ENCODE data around the gene CNOT1.

GRCh38 chr16:58507963-58508670, 121.5 kb downstream of the CNOT1 start:
- no peak for TF ChIP-seq CTCF (conservative IDR thresholded peaks at IDR 0.05 in 1 of 2, IDR thresholded peaks at IDR 0.05 in 1 of 2; ENCODE audit: extremely low read depth in 1 of 2, insufficient read depth in 1 of 2, low read depth in 1 of 2, low read length in 2 of 2)
- TF ChIP-seq EZH2 (IDR thresholded peaks at IDR 0.05; ENCODE audit: borderline replicate concordance, low read length), result no peak
